ENCODE data around the gene GPR78.

The GPR78 gene

GRCh38 chr4:8547108-8547911, 32.9 kb upstream of the GPR78 start:
- no peak for DNase-seq (ENCODE audit: low spot score)

GRCh38 chr4:8547912-8548730, 32.1 kb upstream of the GPR78 start:
- DNase-seq (ENCODE audit: low spot score): no peak

- no peak for DNase-seq (ENCODE audit: low spot score)
Measured at GRCh38 chr4:8548731-8549351, 31.4 kb upstream of the GPR78 start.

- no peak for DNase-seq (ENCODE audit: low spot score)
Measured at GRCh38 chr4:8549352-8549931, 30.8 kb upstream of the GPR78 start.

- no peak for DNase-seq (ENCODE audit: low spot score)
Measured at GRCh38 chr4:8550691-8551090, 29.5 kb upstream of the GPR78 start.

- DNase-seq (ENCODE audit: low spot score): no peak
Measured at GRCh38 chr4:8552024-8552423, 28.2 kb upstream of the GPR78 start.

- no peak for DNase-seq (ENCODE audit: low spot score)
Measured at GRCh38 chr4:8552581-8553205, 27.5 kb upstream of the GPR78 start.

- no peak for DNase-seq (ENCODE audit: low spot score)
Measured at GRCh38 chr4:8553216-8553615, 27.0 kb upstream of the GPR78 start.

GRCh38 chr4:8553991-8554405, 26.2 kb upstream of the GPR78 start:
- no peak for DNase-seq (ENCODE audit: low spot score)

- DNase-seq (ENCODE audit: low spot score): no peak
Measured at GRCh38 chr4:8554555-8555100, 25.6 kb upstream of the GPR78 start.

- DNase-seq (ENCODE audit: low spot score): no peak
Measured at GRCh38 chr4:8555716-8556115, 24.5 kb upstream of the GPR78 start.

- peak; percentile 4 for DNase-seq (ENCODE audit: low spot score)
Measured at GRCh38 chr4:8556341-8557150, 23.6 kb upstream of the GPR78 start.

- no peak for DNase-seq (ENCODE audit: low spot score)
Measured at GRCh38 chr4:8557151-8558076, 22.8 kb upstream of the GPR78 start.

- DNase-seq (ENCODE audit: low spot score): no peak
Measured at GRCh38 chr4:8558080-8558960, 21.9 kb upstream of the GPR78 start.

- no peak for DNase-seq (ENCODE audit: low spot score)
Measured at GRCh38 chr4:8559011-8559410, 21.2 kb upstream of the GPR78 start.

GRCh38 chr4:8559524-8560264, 20.5 kb upstream of the GPR78 start:
- no peak for DNase-seq (ENCODE audit: low spot score)

GRCh38 chr4:8560265-8561047, 19.7 kb upstream of the GPR78 start:
- DNase-seq (ENCODE audit: low spot score): no peak
